ENCODE results near the gene WT1.

WT1 gene

DNA sequence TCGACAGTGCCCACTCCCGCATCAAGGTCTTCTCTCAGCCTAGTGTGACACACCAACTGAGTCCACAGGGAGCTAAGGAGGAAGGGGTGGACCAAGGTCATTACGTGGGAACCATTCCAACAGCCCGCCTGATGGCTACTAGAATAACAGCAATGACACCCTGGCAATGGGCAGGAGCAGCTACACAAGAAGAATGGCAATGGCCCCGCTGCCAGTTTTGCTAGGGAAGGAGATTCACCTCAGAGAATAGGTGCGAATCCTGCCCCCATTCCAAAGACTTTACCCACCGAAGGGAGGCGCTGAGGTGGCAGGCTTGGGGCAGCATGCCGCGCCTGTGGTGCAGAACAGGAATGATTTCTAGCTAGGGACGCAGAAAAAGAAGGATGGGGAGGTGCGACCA lies 9.1 kb downstream of the WT1 start:
- Histone ChIP-seq H3K79me2 (ENCODE audit: insufficient read depth, low read length) (no peaks in the 10 kb centered on the region), H2AFZ (ENCODE audit: low read length) (no peak overlapping the region), H3K27me3 (ENCODE audit: insufficient read depth, low read length) (0 out of 2 replicates have a peak, but pooled peaks cover 3% of the 10 kb centered on the region), H3K36me3 (ENCODE audit: insufficient read depth, low read length) (no peaks in the 10 kb centered on the region), H3K4me1 (ENCODE audit: insufficient read depth, low read length, severe bottlenecking) (no peaks in the 10 kb centered on the region), H3K4me3 (ENCODE audit: low read depth, low read length, poor library complexity, severe bottlenecking) (no peak overlapping the region), H3F3A (ENCODE audit: insufficient read depth, low read length) (no peaks in the 10 kb centered on the region), H3K9me3 (ENCODE audit: low read length) (no peaks in the 10 kb centered on the region), H4K20me1 (ENCODE audit: insufficient read depth, low read length) (no peaks in the 10 kb centered on the region), H3K27ac (ENCODE audit: low read depth, low read length, poor library complexity, severe bottlenecking) (no peak overlapping the region), H3K9me2 (ENCODE audit: low read depth, low read length) (no peaks in the 10 kb centered on the region), H3K9ac (ENCODE audit: low read length) (no peak overlapping the region), H3K4me2 (ENCODE audit: low read length) (no peak overlapping the region)
- TF ChIP-seq, protein P1, sequence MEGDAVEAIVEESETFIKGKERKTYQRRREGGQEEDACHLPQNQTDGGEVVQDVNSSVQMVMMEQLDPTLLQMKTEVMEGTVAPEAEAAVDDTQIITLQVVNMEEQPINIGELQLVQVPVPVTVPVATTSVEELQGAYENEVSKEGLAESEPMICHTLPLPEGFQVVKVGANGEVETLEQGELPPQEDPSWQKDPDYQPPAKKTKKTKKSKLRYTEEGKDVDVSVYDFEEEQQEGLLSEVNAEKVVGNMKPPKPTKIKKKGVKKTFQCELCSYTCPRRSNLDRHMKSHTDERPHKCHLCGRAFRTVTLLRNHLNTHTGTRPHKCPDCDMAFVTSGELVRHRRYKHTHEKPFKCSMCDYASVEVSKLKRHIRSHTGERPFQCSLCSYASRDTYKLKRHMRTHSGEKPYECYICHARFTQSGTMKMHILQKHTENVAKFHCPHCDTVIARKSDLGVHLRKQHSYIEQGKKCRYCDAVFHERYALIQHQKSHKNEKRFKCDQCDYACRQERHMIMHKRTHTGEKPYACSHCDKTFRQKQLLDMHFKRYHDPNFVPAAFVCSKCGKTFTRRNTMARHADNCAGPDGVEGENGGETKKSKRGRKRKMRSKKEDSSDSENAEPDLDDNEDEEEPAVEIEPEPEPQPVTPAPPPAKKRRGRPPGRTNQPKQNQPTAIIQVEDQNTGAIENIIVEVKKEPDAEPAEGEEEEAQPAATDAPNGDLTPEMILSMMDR (IDR thresholded peaks at IDR 0.05; ENCODE audit: low read length): no peak
- TF ChIP-seq EZH2 (IDR thresholded peaks at IDR 0.05; ENCODE audit: borderline replicate concordance, low read length): no peak

DNA sequence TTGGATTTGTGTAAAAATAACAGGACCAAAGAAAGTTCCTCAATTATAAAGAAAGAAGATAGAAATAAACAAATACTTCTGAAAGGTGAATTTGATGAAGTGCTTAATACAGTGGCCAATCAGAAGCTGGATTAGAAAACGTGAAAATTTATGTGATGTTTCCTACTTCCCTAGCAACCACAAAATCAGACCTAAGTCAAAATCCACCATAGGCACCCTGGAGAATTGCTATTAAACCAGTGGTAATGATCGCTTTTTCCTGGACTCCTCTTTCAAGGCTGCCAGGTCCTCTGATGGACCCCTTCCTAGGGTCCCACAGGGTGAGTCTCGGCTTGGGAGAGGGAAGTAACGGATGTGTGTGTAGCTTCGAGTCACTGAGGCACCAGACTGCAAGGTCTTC lies 9.6 kb downstream of the WT1 start:
- 0 out of 2 replicates have a peak, but pooled peaks cover 3% of the 10 kb centered on the region for H3K27me3 ChIP-seq (ENCODE audit: insufficient read depth, low read length)
- H3K9ac ChIP-seq (ENCODE audit: low read length): no peak overlapping the region
- H3K4me2 ChIP-seq (ENCODE audit: low read length): no peak overlapping the region
- no peaks in the 10 kb centered on the region for H3K79me2 ChIP-seq (ENCODE audit: insufficient read depth, low read length)
- no peaks in the 10 kb centered on the region for H3K9me3 ChIP-seq (ENCODE audit: low read length)
- no peaks in the 10 kb centered on the region for H3K4me1 ChIP-seq (ENCODE audit: insufficient read depth, low read length, severe bottlenecking)
- H3K36me3 ChIP-seq (ENCODE audit: insufficient read depth, low read length): no peaks in the 10 kb centered on the region
- TF ChIP-seq EZH2 (IDR thresholded peaks at IDR 0.05; ENCODE audit: borderline replicate concordance, low read length): no peak
- TF ChIP-seq, protein P1 (IDR thresholded peaks at IDR 0.05; ENCODE audit: low read length): no peak
- no peaks in the 10 kb centered on the region for H4K20me1 ChIP-seq (ENCODE audit: insufficient read depth, low read length)
- H3K9me2 ChIP-seq (ENCODE audit: low read depth, low read length): no peaks in the 10 kb centered on the region
- no peak overlapping the region for H3K4me3 ChIP-seq (ENCODE audit: low read depth, low read length, poor library complexity, severe bottlenecking)
- no peaks in the 10 kb centered on the region for H3F3A ChIP-seq (ENCODE audit: insufficient read depth, low read length)
- H2AFZ ChIP-seq (ENCODE audit: low read length): no peak overlapping the region
- no peak overlapping the region for H3K27ac ChIP-seq (ENCODE audit: low read depth, low read length, poor library complexity, severe bottlenecking)

DNA sequence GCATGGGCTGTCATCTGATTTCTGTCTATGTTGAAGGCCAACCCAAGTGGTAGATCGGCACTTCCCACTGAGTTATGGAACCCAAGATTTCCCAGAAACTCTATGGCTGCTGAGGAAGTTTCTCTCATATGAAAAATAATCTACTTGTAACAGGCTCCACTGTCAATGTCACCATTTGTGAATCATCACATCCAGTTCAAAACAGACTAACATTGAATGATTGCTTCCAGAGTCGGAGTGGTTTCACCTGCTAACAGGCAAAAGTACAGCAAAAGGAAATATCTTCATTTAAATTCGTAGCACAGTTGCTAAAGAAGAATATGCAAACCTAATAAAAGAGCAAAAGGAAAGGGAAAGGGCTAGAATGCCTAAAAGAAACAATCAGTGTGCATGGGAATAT lies 12.8 kb downstream of the WT1 start:
- H3F3A ChIP-seq (ENCODE audit: insufficient read depth, low read length): no peaks in the 10 kb centered on the region
- H2AFZ ChIP-seq (ENCODE audit: low read length): no peak overlapping the region
- 0 out of 2 replicates have a peak, but pooled peaks cover 3% of the 10 kb centered on the region for H3K27me3 ChIP-seq (ENCODE audit: insufficient read depth, low read length)
- H4K20me1 ChIP-seq (ENCODE audit: insufficient read depth, low read length): no peaks in the 10 kb centered on the region
- no peak overlapping the region for H3K27ac ChIP-seq (ENCODE audit: low read depth, low read length, poor library complexity, severe bottlenecking)
- H3K4me2 ChIP-seq (ENCODE audit: low read length): no peak overlapping the region
- H3K4me3 ChIP-seq (ENCODE audit: low read depth, low read length, poor library complexity, severe bottlenecking): no peak overlapping the region
- no peaks in the 10 kb centered on the region for H3K9me2 ChIP-seq (ENCODE audit: low read depth, low read length)
- no peaks in the 10 kb centered on the region for H3K79me2 ChIP-seq (ENCODE audit: insufficient read depth, low read length)
- no peaks in the 10 kb centered on the region for H3K36me3 ChIP-seq (ENCODE audit: insufficient read depth, low read length)
- H3K4me1 ChIP-seq (ENCODE audit: insufficient read depth, low read length, severe bottlenecking): no peaks in the 10 kb centered on the region
- TF ChIP-seq EZH2 (IDR thresholded peaks at IDR 0.05; ENCODE audit: borderline replicate concordance, low read length): no peak
- TF ChIP-seq, protein P1 (IDR thresholded peaks at IDR 0.05; ENCODE audit: low read length): no peak
- H3K9me3 ChIP-seq (ENCODE audit: low read length): no peaks in the 10 kb centered on the region
- no peak overlapping the region for H3K9ac ChIP-seq (ENCODE audit: low read length)
